Amygdala (tissue), 56 donors: ENCODE data around the gene RBMY1F.
"Not testable (repeated sequence)": the region's sequence is repeated elsewhere in the genome, so short reads cannot be mapped to it uniquely, and the experiment has no call there.

Experiments used
- DNase-seq, 56 donors: peaks; one replicate each; lab custom pipeline; 2025; lab: John Stamatoyannopoulos, UW

Gene RBMY1F

DNA sequence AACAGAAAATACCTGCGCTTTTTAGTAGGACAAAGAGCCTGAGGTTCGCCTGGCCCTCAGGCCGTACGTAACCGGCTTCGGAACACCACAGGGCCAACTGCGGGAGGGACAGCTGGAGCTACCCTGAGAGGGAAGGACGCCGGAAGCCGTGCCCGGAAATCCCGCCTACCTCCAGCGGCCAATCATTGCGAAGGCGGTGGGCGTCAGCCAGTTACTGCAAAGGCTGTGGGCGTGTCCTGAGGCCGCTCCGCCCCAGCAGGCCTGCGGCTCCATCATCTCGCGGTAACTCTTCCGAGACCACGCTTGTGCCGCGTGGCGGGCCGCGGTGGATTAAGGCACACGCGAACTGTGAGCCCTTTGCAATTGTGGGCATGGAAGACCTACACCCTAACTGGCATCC, at the start of gene RBMY1F:
Gene RBMY1F, minus strand, starts transcription at position 101 of the 400 bp plus-strand sequence. CDS start 1,954 bp downstream, outside the sequence.
- DNase-seq: not testable (repeated sequence)

DNA sequence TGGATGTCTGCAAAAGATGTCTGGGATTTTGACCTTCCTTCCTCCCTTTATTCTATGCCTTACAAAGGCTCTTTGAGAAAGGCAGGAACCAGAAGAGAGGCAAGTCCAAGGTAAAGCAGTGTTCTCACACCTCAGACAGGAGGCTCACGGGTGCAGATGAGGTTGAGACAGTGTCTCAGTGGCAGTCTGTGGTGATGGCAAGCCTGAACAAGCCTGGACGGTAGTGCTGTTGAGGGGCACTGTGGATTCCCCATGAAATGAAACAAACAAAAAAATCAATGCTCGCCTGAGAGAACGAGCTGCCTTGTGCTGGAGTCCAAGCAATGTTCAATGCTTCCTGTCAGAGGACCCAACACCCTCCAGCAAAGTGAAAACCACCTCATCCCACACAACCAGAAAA, 31.6 kb downstream of the RBMY1F start:
- DNase-seq: not testable (repeated sequence)

DNA sequence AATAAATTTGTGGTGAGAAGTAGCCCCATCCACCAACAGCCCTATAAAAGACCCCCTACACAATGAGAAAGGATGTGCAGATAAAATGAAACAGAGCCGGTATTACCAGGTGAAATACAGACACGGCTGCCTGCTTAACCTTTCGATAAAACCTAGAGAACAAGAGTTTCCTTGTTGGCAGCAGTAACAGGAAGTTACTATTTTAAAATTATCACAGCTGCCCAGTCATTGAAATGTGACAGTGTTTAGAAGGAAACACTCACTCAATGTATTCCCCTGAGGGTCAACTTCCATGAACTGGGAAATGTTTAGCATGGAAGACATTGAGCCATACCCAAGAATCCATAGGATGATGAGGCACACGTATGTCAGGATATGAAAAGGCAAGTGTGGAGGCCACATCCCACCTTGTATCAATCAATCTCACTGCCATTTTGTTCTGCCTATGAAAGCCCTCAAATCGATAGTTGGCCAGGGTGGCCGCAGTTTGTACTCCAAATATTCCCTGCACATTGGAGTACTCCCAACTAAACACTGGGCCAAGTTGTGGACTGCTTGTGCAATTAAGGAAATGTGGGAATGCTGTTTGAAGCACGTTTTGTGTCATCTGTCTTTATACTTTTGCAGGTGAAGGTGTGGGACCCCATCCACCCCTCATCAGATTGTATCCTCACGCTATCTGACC, 41.6 kb downstream of the RBMY1F start:
- DNase-seq: not testable (repeated sequence)

DNA sequence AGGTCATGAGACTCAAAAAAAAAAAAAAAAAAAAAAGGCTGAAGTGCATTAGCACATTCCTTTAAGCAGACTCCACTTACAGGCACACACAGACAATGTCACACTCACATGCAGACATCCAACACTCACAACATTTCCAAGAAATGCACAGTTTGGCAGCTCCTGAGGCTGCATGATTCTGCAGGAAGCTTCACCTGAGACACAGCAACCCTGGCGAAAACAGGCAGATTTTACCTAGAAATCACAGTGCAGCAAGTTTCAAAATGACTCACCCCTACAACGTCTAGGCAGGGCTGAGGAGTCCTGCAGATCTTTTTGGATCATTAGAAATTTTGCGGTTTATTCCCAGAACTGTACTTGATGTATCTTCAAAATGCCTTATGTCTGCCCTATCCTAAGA, 48.0 kb downstream of the RBMY1F start:
- DNase-seq: not testable (repeated sequence)

DNA sequence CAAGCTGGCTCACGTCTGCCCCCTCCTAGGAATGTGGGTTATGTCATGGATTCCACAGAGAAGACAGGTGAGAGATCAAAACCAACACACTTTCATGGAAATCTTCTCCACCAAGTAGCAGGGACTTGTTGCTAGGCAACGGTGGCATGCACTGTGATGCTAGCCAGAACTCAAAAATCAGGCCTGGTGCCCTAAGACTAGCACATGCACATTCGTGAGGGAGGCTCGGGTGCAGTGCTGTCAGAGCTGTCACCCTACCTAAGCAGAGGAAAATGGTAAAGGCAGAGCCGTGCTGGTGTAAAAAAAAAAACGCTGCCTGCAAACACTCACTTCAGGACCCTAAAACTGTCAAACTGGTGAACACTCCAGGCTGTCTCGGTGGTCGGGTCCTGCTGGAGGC, 52.2 kb downstream of the RBMY1F start:
- not testable (repeated sequence) for DNase-seq
